Stimulated activated CD8-positive, alpha-beta memory T cell treated with anti-CD3 and anti-CD28 coated beads, Interleukin-15, amount 100 ng/mL, for 4 hours (primary cell): Measurements from ENCODE around the gene NAA16.
"Not testable (repeated sequence)": the region's sequence is repeated elsewhere in the genome, so short reads cannot be mapped to it uniquely, and the experiment has no call there.

Source experiments
- DNase-seq, 2 donors: peaks; one replicate each; pipeline ENCODE4 v3.0.0-alpha.2; 2020; ENCODE audit warnings: low read depth in 2 of 2

NAA16 gene

GRCh38 chr13:41356385-41356648 lies 45.2 kb downstream of the NAA16 start:
- DNase-seq: not testable (repeated sequence)

- DNase-seq: no peak
These were observed 45.7 kb downstream of the NAA16 start for GRCh38 chr13:41356786-41357185.

GRCh38 chr13:41361491-41361890 lies 50.4 kb downstream of the NAA16 start:
- DNase-seq: no peak

GRCh38 chr13:41364043-41364442 lies 53.0 kb downstream of the NAA16 start:
- DNase-seq: no peak

GRCh38 chr13:41365631-41366030 lies 54.6 kb downstream of the NAA16 start:
- no peak for DNase-seq

- no peak for DNase-seq
These were observed 59.7 kb downstream of the NAA16 start for GRCh38 chr13:41370736-41371135.

- DNase-seq: no peak
These were observed 66.4 kb downstream of the NAA16 start for GRCh38 chr13:41377446-41377845.

- no peak for DNase-seq
These were observed 71.4 kb downstream of the NAA16 start for GRCh38 chr13:41382431-41382830.

- no peak for DNase-seq
These were observed 72.3 kb downstream of the NAA16 start for GRCh38 chr13:41383386-41383785.

- DNase-seq: no peak
These were observed 73.9 kb downstream of the NAA16 start for GRCh38 chr13:41384749-41385503.

GRCh38 chr13:41386211-41386610 lies 75.1 kb downstream of the NAA16 start:
- no peak for DNase-seq

- no peak for DNase-seq
These were observed 76.5 kb downstream of the NAA16 start for GRCh38 chr13:41387576-41387975.

- no peak for DNase-seq
These were observed 77.2 kb downstream of the NAA16 start for GRCh38 chr13:41388143-41388881.

GRCh38 chr13:41389580-41389979 lies 78.5 kb downstream of the NAA16 start:
- no peak for DNase-seq

GRCh38 chr13:41394166-41394565 lies 83.1 kb downstream of the NAA16 start:
- DNase-seq: no peak

GRCh38 chr13:41398494-41399170 lies 87.6 kb downstream of the NAA16 start:
- DNase-seq: no peak

- DNase-seq: no peak
These were observed 90.3 kb downstream of the NAA16 start for GRCh38 chr13:41401366-41401765.

GRCh38 chr13:41402691-41403511 lies 91.8 kb downstream of the NAA16 start:
- DNase-seq: no peak

- no peak for DNase-seq
These were observed 92.9 kb downstream of the NAA16 start for GRCh38 chr13:41403983-41404382.

- no peak for DNase-seq
These were observed 94.3 kb downstream of the NAA16 start for GRCh38 chr13:41405367-41405766.

- no peak for DNase-seq
These were observed 96.3 kb downstream of the NAA16 start for GRCh38 chr13:41407380-41407779.

- DNase-seq: no peak
These were observed 97.1 kb downstream of the NAA16 start for GRCh38 chr13:41408121-41408520.
